ENCODE results near the gene CP. TPM values are rescaled to one million over a fixed set of nuclear protein-coding genes. Genes with fewer than 3 reads are reported as not detected.

Gene CP
- total RNA-seq, 4 donors from 2014 or later, result 5.0 to 111 (median 34.6) TPM

- intact Hi-C loops (cut with DNase I), result no loop called here
- no peak for TF ChIP-seq POLR2A (IDR thresholded peaks at IDR 0.05)
- no peak for TF ChIP-seq CTCF (IDR thresholded peaks at IDR 0.05)
- Histone ChIP-seq H3K36me3 (no peaks in the 10 kb centered on the region), H3K27me3 (no peaks in the 10 kb centered on the region), H3K27ac (no peak overlapping the region), H3K4me3 (replicated peaks in 1 of 3) (no peak overlapping the region), H3K4me1 (peaks cover 6 to 24% of the 10 kb centered on the region in 2 donors), H3K9me3 (no peaks in the 10 kb centered on the region)
- no peak for DNase-seq
- WGBS, 2 donors, result 93 to 96% methylated on average over 5 of the region's 5 CpGs
Measured at GRCh38 chr3:149217347-149217746, 4.3 kb downstream of the CP start.

GRCh38 chr3:149216193-149216869, 5.3 kb downstream of the CP start:
- 71 to 76% methylated on average over 4 of the region's 4 CpGs for WGBS, 2 donors
- DNase-seq, result no peak
- no peaks in the 10 kb centered on the region for H3K9me3 ChIP-seq
- intact Hi-C loops (cut with DNase I), result no loop called here
- no peaks in the 10 kb centered on the region for H3K27me3 ChIP-seq
- no peak overlapping the region for H3K4me3 ChIP-seq (replicated peaks in 1 of 3)
- TF ChIP-seq CTCF (IDR thresholded peaks at IDR 0.05) (no peak), POLR2A (IDR thresholded peaks at IDR 0.05) (no peak)
- peaks cover 0 to 16% of the 10 kb centered on the region in 2 donors for H3K4me1 ChIP-seq
- H3K27ac ChIP-seq, result no peak overlapping the region
- H3K36me3 ChIP-seq, result no peaks in the 10 kb centered on the region

GRCh38 chr3:149215515-149215914, 6.1 kb downstream of the CP start:
- DNase-seq, result no peak
- Histone ChIP-seq H3K27ac (no peak overlapping the region), H3K4me3 (replicated peaks in 1 of 3) (no peak overlapping the region), H3K27me3 (no peaks in the 10 kb centered on the region), H3K36me3 (no peaks in the 10 kb centered on the region), H3K4me1 (peaks cover 0 to 16% of the 10 kb centered on the region in 2 donors), H3K9me3 (no peaks in the 10 kb centered on the region)
- intact Hi-C loops (cut with DNase I), result no loop called here
- 71 to 79% methylated on average over 2 of the region's 2 CpGs for WGBS, 2 donors
- no peak for TF ChIP-seq CTCF (IDR thresholded peaks at IDR 0.05)
- no peak for TF ChIP-seq POLR2A (IDR thresholded peaks at IDR 0.05)

- intact Hi-C loops (cut with DNase I), result no loop called here
- TF ChIP-seq CTCF (IDR thresholded peaks at IDR 0.05), result no peak
- no peak for TF ChIP-seq POLR2A (IDR thresholded peaks at IDR 0.05)
- no peak overlapping the region for H3K4me3 ChIP-seq (replicated peaks in 1 of 3)
- 74 to 91% methylated on average over 1 of the region's 1 CpG for WGBS, 2 donors
- H3K9me3 ChIP-seq, result no peaks in the 10 kb centered on the region
- H3K36me3 ChIP-seq, result no peaks in the 10 kb centered on the region
- DNase-seq, result no peak
- H3K4me1 ChIP-seq, result peaks cover 0 to 16% of the 10 kb centered on the region in 2 donors
- no peak overlapping the region for H3K27ac ChIP-seq
- H3K27me3 ChIP-seq, result no peaks in the 10 kb centered on the region
Measured at GRCh38 chr3:149214702-149215101, 6.9 kb downstream of the CP start.

- Histone ChIP-seq H3K4me1 (peaks cover 0 to 16% of the 10 kb centered on the region in 2 donors), H3K36me3 (no peaks in the 10 kb centered on the region), H3K4me3 (replicated peaks in 1 of 3) (no peak overlapping the region), H3K27ac (no peak overlapping the region), H3K27me3 (no peaks in the 10 kb centered on the region), H3K9me3 (no peaks in the 10 kb centered on the region)
- no peak for DNase-seq
- 93 to 98% methylated on average over 1 of the region's 1 CpG for WGBS, 2 donors
- intact Hi-C loops (cut with DNase I), result no loop called here
- TF ChIP-seq CTCF (IDR thresholded peaks at IDR 0.05), result no peak
- no peak for TF ChIP-seq POLR2A (IDR thresholded peaks at IDR 0.05)
Measured at GRCh38 chr3:149212386-149212785, 9.2 kb downstream of the CP start.

Data from thyroid gland (tissue), 4 donors.